WERI-Rb-1 (cell line): ENCODE data around the gene LRRIQ1.
"Not testable (repeated sequence)": the region's sequence is repeated elsewhere in the genome, so short reads cannot be mapped to it uniquely, and the experiment has no call there.

Source experiments
- DNase-seq: peaks from one replicate; pipeline ENCODE4 v3.0.0-alpha.2; 2020
- H3K27ac ChIP-seq: fragments of 250-450 bp; sonication (Bioruptor Pico); 2 replicates; pipeline ENCODE4 v1.5.1; 2020; ENCODE audit warnings: mild to moderate bottlenecking, moderate library complexity
- H3K27me3 ChIP-seq: fragments of 250-450 bp; sonication (Bioruptor Pico); 2 replicates; pipeline ENCODE4 v1.5.1; 2021; ENCODE audit warnings: mild to moderate bottlenecking, low read depth, moderate library complexity; ENCODE audit not compliant: insufficient read depth, severe bottlenecking
- H3K36me3 ChIP-seq: fragments of 250-450 bp; sonication (Bioruptor Pico); 2 replicates; pipeline ENCODE4 v1.5.1; 2020; ENCODE audit warnings: mild to moderate bottlenecking, moderate library complexity
- H3K4me3 ChIP-seq: 2 replicates; pipeline ENCODE4 v1.5.1; 2011; ENCODE audit warnings: low read depth, mild to moderate bottlenecking, control low read depth, low read length
- H3K9me3 ChIP-seq: fragments of 250-450 bp; sonication (Bioruptor Pico); 2 replicates; pipeline ENCODE4 v1.5.1; 2021; ENCODE audit warnings: mild to moderate bottlenecking, moderate library complexity; ENCODE audit not compliant: severe bottlenecking
- TF ChIP-seq, protein P1 (sequence below): IDR thresholded peaks from 2 replicates; pipeline ENCODE4 v1.5.1; 2011; ENCODE audit warnings: low read depth, mild to moderate bottlenecking, control low read depth, inconsistent platforms, low read length

Gene LRRIQ1

DNA sequence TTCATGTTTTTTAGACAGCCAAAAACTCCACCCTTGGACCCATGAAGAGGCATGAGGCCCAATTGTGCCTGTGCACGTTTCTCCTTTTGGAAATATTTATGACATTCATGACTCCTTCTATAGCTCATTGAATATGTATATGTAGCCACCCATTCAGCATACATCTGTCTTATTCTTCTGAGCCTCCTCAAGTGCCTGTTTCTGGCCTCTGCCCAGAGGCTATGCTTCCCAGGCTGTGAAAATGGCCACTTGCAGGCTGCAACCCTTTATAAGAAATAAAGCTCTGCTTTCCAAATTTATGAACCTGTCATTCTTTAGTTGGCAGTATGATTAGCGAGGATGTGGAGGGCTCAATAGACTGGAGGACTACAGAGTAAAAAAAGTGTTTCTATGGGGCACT, 35.4 kb upstream of the LRRIQ1 start:
- DNase-seq, result no peak
- H3K27ac ChIP-seq, result no peak overlapping the region
- H3K4me3 ChIP-seq, result no peak overlapping the region
- H3K36me3 ChIP-seq, result no peaks in the 10 kb centered on the region
- TF ChIP-seq, protein P1, sequence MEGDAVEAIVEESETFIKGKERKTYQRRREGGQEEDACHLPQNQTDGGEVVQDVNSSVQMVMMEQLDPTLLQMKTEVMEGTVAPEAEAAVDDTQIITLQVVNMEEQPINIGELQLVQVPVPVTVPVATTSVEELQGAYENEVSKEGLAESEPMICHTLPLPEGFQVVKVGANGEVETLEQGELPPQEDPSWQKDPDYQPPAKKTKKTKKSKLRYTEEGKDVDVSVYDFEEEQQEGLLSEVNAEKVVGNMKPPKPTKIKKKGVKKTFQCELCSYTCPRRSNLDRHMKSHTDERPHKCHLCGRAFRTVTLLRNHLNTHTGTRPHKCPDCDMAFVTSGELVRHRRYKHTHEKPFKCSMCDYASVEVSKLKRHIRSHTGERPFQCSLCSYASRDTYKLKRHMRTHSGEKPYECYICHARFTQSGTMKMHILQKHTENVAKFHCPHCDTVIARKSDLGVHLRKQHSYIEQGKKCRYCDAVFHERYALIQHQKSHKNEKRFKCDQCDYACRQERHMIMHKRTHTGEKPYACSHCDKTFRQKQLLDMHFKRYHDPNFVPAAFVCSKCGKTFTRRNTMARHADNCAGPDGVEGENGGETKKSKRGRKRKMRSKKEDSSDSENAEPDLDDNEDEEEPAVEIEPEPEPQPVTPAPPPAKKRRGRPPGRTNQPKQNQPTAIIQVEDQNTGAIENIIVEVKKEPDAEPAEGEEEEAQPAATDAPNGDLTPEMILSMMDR, result no peak
- H3K9me3 ChIP-seq, result no peaks in the 10 kb centered on the region
- H3K27me3 ChIP-seq, result no peaks in the 10 kb centered on the region

DNA sequence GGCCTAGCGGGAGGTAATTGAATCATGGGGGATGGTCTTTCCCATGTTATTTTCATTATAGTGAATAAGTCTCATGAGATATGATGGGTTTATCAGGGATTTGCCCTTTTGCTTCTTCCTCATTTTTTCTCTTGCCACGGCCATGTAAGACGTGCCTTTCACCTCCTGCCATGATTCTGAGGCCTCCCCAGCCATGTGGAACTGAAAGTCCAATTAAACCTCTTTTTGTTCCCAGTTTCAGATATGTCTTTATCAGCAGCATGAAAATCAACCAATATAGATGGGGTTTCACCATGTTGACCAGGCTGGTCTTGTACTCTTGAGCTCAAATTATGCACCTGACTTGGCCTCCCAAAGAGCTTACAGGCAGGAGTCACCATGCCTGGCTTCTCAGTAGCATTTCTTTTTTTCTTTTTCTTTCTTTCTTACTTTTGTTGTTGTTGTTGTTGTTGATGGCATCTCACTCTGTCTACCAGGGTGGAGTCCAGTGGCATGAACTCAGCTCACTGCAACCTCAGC, 33.3 kb upstream of the LRRIQ1 start:
- H3K27ac ChIP-seq, result no peak overlapping the region
- no peaks in the 10 kb centered on the region for H3K27me3 ChIP-seq
- H3K4me3 ChIP-seq, result no peak overlapping the region
- TF ChIP-seq, protein P1, result no peak
- H3K36me3 ChIP-seq, result no peaks in the 10 kb centered on the region
- H3K9me3 ChIP-seq, result no peaks in the 10 kb centered on the region
- DNase-seq, result no peak

DNA sequence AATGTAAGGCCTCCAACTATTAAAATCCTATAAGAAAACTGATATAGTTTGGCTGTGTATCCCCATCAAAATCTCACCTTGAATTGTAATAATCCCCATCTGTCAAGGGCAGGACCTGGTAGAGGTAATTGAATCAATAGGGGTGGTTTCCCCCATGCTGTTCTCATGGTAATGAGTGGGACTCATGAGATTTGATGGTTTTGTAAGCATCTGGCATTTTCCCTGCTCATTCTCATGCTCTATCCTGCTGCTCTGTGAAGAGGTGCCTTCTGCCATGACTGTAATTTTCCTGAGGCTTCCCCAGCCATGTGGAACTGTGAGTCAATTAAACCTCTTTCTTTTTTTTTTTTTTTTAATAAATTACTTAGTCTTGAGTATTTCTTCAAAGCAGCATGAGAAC, 31.9 kb upstream of the LRRIQ1 start:
- Histone ChIP-seq H3K4me3 (no peak overlapping the region), H3K9me3 (no peaks in the 10 kb centered on the region), H3K36me3 (no peaks in the 10 kb centered on the region), H3K27me3 (no peaks in the 10 kb centered on the region), H3K27ac (no peak overlapping the region)
- TF ChIP-seq, protein P1, result no peak
- no peak for DNase-seq

DNA sequence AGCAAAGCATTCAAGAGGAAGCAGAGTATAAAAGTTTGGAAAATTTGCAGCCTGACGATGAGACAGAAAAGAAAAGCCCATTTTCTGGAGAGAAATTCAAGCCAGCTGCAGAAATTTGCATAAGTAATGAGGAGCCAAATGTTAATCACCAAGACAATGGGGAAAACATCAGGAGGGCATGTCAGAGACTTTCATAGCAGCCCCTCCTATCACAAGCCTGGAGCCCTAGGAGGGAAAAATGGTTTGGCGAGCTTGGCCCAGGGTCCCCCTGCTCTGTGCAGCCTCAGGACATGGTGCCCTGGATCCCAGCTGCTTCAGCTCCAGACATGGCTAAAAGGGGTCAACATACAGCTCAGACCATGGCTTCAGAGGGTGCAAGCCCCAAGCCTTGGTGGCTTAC, 31.1 kb upstream of the LRRIQ1 start:
- H3K27me3 ChIP-seq, H3K9me3 ChIP-seq, DNase-seq, H3K4me3 ChIP-seq, H3K27ac ChIP-seq, H3K36me3 ChIP-seq: not testable (repeated sequence)

DNA sequence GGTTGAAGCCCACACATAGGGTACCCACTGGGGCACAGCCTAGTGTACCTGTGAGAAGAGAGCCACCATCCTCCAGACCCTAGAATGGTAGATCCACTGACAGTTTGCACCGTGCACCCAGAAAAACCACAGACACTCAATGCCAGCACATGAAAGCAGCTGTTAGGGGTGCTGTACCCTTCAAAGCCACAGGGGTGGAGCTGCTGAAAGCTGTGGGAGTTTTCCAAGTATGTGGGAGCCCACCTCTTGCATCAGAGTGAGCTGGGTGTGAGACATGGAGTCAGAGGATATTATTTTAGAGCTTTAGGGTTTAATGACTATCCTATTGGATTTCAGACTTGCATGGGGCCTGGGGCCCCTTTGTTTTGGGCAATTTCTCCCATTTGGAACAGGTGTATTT, 30.5 kb upstream of the LRRIQ1 start:
- no peak for DNase-seq
- Histone ChIP-seq H3K4me3 (no peak overlapping the region), H3K9me3 (no peaks in the 10 kb centered on the region), H3K27me3 (no peaks in the 10 kb centered on the region), H3K27ac (no peak overlapping the region), H3K36me3 (no peaks in the 10 kb centered on the region)
- TF ChIP-seq, protein P1, result no peak

DNA sequence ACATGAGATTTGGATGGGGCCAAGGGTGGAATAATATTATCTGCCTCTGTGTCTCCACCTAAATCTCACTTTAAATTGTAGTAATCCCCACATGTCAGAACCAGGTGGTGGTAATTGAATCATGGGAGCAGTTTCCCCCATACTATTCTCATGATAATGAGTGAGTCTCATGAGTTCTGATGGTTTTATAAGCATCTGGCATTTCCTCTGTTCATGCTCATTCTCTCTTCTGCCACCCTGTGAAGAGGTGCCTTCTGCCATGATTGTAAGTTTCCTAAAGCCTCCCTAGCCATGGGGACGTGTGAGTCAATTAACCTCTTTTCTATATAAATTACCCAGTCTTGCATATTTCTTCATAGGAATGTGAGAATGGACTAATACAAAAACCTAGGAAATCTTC, 29.9 kb upstream of the LRRIQ1 start:
- Histone ChIP-seq H3K9me3 (no peaks in the 10 kb centered on the region), H3K27me3 (no peaks in the 10 kb centered on the region), H3K4me3 (no peak overlapping the region), H3K36me3 (no peaks in the 10 kb centered on the region), H3K27ac (no peak overlapping the region)
- DNase-seq, result no peak
- TF ChIP-seq, protein P1, result no peak
